Dedifferentiated amniotic fluid mesenchymal stem cell (primary cell): ENCODE results near the gene COQ5.
"Not testable (repeated sequence)": the region's sequence is repeated elsewhere in the genome, so short reads cannot be mapped to it uniquely, and the experiment has no call there.

Experiments
- DNase-seq: peaks from one replicate; pipeline ENCODE4 v3.0.0-alpha.2; 2016; ENCODE audit errors: extremely low spot score

COQ5 gene

DNA sequence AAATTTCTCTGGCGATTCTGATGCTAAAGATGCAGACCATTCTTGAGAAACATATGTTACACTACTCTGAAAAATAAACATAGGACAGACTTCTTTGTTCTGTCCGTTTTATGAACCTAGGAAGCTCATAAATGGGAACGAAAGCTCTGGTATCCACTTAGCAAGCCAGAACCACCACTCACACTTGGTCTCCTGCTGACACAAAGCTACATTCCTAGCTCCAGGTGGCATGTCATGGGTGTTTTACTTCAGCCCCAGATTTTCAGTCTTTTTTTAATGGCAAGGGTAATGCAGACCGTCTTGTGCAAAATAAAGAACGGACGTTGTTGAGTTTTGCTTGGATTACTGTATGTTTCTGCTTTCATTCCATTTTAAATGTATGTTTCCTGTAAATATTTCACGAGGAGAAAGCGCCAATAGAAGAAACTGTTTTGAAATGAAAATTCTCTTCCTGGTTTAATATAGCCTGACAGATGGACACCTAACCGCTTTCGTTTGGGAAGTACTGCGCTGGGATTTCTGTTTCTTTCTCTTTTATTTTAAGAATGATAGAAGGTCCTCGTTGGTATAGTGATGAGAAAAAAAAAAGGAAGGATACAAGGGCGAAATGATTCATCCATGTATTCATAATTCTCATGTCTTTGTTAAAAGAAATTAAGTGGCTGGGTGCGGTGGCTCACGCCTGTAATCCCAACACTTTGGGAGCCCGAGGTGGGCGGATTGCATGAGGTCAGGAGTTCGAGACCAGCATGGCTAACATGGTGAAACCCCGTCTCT is 871 bp upstream of the COQ5 start:
- peak; percentile 32 for DNase-seq

DNA sequence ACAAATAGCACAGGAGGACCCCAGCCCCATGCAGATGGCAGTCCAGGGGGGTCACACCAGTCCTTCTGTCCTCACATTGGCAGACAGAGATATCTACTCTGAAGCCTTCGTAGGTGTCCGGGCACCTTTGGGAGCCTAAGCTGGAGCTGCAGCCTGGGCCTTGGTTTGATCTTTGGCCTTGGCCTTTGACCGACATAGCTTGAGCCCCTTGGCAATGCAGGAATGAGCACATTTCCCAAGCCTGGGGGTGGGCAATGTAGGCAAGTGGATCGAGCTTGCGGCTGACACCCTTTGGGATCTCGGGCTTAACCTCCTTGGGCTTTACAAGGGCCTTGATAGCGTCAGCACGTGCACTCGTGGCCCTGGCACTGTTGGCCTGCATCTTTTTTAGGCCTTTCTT is 6.4 kb downstream of the COQ5 start:
- no peak for DNase-seq

DNA sequence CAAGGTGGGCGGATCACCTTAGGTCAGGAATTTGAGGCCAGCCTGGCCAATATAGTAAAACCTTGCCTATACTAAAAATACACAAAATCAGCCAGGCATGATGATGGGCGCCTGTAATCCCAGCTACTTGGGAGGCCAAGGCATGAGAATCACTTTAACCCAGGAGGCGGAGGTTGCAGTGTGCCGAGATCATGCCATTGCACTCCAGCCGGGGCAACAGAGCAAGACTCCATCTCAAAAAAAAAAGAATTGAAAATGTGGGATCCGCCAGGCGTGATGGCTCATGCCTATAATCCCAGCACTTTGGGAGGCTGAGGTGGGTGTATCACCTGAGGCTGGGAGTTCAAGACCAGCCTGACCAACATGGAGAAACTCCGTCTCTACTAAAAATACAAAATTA is 9.6 kb downstream of the COQ5 start:
- DNase-seq: not testable (repeated sequence)

DNA sequence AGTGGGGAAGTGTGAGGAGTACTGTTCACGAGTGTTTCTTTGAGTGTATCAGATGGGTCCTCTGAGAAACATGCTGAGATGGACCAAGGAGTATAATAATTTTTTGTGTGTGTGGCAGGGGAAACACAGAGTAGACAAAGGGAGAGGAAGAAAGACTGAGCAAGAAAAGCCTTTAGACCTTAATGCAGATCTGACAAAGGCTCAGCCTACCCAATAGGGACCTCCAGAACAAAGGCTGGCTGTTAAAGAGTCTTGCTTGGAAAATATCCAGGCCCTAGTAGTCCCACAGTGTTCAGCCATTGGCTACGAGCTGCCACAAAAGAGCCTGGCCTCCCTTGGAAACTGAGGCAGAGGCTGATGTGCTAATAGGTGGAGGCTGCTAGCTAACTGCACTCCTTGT is 13.5 kb downstream of the COQ5 start:
- no peak for DNase-seq

DNA sequence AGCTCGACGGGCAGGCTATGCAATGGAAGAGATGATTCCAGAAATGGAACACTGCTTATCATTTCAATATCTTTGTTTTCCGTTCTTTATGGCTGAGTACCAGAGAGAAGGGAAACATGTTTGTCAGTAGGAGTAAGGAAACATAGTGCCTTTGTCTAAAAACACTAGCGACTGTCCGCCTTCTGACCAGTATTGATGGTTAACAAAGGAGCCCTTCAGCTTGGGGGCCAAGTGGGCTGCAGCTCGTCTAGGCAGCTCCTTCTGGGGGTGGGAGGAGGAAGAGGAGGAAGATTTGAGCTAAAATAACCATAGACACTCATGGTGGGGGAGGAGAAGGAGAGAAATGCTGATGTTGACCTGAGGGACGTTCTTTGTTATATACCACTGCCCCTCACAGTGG is 15.0 kb downstream of the COQ5 start:
- no peak for DNase-seq

DNA sequence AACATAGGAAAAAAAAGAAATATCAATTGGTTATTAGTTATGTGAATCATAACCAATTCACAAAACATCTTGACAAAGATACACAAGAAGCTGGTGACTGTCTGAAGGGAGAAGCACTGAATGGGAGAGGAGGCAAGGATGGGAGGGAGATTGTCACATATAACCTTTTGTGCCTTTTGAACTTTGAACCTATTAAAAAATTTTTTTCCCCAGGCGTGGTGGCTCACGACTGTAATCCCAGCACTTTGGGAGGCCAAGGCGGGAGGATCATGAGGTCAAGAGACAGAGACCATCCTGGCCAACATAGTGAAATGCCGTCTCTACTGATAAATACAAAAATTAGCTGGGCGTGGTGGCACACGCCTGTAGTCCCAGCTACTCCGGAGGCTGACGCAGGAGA is 20.4 kb downstream of the COQ5 start:
- DNase-seq: no peak

DNA sequence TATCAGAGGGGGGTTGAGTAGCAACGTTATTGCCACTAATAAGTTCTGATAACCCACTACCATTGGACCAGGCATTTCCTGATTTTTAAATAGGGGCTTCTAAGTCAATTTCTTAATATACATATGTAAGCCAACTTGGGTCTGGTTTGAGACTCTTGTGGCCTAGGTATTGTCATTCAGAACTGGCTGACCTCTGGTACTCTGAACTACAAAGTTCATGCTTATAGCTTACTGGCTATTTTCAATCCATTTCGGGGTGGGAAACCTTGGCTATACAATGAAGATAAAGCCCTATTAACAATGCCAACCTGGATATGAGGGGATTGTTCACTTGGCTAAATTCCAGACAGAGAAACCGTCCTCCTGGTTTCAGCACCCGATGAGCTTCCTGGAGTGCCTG is 24.4 kb downstream of the COQ5 start:
- DNase-seq: no peak

DNA sequence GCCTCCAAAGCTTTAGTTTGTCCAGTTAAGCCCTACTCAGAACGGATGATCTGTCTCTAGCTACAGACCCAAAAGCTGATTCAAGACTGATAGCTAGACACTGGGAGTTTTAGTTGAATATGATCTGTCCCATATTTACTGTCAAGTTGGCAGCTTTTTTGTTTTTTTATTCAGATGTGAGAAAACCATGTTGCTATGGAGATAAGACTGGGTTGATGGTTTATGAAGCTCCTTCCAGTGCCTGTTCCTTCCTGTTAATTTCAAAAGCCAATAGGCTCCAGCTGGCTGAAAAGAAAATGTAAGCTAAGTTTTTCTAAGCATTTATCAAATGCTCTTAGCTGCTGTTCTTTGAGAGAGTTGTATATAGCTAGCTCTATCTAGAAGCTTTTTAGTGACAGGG is 28.4 kb downstream of the COQ5 start:
- no peak for DNase-seq

DNA sequence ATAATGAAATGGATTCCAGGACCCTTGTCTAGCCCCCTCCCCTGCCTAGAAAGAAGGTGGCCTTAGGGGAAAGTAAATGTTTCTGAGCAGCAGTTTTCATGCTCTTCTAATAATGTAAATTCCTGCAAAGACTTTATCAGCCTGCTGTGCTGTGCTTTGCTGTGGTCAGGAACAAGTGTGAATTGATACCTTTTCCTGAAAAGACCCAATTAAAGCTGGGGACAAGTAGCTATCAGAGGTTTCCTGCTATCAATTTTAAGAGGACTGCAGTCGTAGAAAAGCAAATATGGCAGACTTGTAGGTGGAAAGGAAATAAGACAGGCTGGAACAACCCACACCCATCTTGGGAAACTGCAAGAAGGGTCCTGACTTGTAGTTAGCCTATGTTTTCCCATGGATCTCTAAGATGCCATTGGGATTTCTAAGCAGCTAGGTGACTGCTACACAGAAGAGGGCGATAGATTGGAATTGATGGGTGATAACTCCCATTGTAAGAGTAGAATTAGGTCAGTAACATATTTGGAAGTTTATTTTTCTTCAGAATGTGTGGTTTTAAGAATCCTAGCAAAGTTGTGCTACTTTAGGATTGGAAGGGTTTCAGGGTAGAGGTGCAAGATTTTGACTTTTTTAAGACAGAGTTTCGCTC is 30.0 kb downstream of the COQ5 start:
- no peak for DNase-seq

DNA sequence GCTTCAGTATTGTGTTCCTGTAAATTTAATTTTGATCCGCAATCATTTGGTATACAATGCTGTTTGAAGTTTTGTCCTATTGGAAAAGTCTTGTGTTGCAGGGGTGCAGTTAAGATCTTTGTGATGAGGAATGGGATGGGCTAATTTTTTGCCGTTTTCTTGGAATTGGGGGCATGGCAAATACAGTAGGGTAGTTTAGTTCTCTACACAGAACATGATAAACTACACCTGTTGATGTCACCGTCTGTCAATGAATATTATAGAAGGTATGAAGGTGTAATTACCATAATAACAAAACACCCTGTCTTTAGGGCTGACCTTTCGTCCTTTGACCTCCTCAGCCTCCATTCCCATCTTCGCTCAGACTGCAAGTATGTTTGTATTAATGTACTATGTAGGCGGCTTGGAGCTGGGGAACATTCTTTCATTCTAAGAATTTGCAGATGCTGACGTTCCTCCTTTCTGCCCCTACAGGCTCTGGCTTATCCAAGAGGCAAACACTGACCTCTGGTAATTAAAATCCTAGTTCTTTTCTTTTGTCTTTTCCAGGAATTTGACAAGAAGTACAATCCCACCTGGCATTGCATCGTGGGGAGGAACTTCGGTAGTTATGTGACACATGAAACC is 31.3 kb downstream of the COQ5 start:
- DNase-seq: no peak

DNA sequence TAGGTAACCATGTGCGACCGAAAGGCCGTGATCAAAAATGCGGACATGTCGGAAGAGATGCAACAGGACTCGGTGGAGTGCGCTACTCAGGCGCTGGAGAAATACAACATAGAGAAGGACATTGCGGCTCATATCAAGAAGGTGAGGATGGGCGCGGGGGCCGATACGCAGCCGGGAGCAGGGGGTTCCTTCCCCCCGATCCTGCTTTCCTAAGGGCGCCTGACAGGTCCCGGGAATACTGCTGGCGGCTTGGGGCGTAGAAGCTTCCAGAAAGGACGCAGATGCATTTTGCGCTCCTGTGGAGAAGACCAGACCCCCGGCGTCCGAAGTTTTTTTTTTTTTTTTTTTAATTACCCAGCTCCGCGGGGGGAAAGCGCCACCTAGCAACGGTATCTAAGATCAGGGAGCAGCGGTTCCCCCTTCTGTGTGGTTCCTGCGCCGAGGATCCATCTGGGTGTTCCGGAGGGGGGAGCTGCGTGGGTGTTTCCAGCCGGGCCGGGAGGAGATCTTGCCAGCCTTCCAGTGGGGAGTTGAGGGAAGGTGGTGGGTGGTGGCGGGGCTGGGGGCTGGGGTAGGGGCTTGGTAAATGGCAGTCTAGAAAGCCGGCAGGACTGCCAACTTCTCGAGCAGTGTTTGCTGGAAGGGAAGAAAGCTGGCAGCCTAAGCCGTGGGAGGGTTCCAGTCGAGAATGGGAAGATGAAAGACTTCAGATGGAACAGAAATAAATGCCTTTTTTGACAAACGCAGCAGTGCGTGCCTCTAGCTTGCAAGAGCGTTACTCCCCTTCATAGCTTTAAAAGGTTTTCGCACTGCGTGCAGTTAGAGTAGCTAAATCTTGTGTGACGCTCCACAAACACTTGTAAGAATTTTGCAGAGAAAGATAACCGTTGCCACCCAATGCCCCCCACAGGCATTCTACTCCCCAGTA is 32.3 kb downstream of the COQ5 start:
- DNase-seq: peak; percentile 20

DNA sequence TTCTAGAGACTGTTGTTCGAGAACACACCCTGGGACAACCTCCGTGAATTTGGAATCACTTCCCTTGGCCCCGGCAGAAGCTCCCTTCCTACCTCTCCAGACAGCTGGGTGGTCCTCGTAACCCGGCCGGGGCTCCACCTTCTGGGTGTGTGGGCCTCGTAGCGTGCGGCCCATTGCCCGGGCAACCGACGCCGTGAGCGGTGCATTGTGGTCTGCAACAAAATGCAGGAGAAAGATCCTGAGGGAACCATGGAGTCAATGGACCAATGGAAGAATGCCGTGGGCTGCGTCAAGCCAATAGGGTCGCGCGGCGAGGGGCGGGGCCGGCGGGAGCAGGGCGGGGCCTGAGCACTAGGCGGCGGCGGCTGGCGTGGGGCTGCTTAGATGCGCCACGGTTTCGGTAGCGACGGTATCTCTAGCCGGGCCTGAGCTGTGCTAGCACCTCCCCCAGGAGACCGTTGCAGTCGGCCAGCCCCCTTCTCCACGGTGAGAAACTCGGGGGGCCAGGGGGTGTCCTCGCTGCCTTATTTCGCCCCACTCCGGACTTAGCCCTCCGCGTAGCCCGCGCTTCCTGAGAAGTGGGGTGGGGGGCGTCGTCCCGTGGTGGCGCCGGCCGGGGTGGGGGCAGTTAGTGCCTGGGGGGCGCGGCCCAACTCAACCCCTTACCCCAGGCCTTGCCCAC is 33.1 kb downstream of the COQ5 start, which contains the start of gene DYNLL1:
DYNLL1 (plus strand) TSS at position 383 of the 682 bp plus-strand sequence. CDS start 309 bp downstream, outside the sequence.
- DNase-seq: peak; percentile 93

DNA sequence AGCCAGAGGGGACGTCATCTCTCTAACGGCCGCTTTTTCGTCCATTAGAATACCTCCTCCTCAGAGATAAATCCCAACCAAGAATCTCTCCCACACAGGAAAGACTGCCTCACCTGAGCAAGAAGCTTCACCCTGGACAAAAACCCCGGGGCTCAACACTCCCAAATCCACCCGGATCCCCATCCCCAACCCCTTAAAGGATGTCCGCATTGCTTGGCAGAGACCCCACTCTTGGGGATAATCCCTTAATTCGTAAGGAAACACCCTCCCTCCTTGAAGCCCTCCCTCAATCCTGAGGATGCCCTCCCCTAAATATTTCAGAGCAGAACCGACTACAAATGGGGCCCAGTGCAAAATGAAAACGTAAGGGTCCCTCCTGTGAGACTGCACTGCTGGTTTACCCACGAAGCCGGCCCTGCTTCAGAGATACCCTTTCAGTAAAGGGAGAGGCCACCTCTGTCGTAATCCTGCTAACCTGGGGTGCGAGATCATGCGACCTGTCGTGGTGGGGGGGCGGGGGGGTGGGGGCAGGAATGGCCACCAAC is 33.7 kb downstream of the COQ5 start:
- DNase-seq: no peak

DNA sequence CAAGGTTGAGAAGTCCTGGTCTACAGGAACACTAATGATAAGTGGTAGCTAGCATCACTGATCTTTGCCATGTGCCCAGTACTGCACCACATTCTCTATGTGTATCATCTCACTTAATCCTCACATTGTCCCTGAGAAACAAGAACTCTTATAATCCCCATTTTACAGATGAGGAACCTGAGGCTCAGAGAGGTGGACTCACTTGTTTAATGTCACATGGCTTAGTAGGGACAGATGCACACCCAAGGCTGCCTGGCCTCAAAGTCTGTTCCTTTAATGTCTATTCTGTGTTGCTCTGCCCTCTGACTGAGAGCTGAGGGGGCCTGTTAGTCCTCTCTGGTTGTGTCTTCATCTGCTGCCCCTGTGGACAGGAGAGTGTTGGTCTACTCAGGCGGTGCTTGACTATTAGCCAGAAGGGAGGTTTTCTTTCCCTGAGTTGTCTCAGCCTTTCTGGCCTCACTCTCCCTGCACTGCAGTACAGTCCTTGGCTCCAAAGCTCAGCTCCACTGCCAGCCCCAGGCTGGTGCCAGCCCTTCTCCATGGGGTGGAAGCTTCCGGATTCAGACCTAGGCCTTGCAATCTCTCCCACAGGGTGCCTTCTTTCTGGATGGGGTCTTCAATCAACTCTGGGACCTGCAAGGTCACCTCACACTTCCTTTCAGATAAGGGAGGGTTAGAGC is 38.0 kb downstream of the COQ5 start:
- no peak for DNase-seq

DNA sequence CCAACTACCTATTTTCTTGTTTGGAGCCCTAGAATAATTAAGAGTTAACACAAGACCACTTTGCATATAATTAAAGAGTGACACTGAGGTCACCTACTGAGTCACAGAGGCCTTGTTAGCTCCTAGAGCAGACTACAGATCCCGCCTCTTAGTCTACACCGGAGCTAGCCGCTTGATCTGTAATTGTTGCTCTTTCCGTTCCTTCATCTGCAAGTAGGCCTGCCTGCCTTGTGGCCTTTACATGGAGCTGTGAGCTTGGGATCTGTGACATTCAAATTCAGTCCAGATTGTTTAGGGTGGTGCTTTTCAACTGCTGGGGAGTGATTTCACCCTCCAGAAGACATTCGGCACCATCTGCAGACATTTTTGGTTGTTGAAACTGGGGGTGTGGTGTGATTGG is 38.6 kb downstream of the COQ5 start:
- no peak for DNase-seq

DNA sequence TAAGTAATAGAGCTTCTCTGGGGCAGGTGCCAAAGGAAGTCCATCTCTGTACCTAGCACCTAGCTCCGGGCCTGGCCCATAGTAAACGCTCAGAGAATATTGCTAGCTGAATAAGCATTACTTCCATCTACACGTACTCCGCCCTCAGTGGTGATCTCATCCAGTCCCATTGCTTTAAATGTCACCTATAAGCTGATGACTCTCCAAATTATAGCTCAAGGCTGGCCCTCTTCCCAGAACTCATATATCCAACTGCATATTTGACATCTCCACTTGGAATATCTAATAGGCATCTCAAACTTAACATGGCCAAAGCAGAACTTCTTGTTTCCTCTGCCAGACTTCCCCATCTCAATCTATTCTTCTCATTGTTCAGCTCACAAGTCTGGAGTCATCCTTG is 39.9 kb downstream of the COQ5 start:
- DNase-seq: no peak

DNA sequence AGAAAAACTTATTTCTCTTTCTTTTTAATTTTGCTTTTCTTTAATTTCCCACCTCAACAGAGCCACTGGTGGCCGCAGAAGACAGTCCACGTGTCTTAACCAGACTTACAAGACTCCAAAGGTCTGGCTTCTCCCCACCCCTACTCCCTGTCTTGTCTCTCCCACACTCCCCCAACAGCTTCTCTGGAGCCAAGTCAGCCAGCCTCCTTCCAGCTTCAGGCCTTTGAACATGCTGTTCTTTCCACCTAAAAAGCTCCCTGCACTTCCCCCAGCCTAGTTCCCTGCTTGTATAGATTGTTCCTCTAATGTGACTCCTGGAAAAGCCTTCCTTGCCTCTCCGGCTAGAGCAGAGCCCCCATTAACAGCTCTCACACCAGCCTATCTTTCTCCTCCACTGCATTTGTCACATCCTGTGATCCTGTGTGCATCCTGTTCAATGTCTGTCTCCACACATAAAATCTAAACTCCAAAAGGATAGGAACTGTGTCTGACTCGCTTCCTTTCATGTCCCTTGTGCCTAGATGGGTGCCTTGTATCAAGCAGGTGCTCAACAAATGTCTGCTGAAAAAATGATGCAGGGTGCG is 40.8 kb downstream of the COQ5 start:
- DNase-seq: no peak

DNA sequence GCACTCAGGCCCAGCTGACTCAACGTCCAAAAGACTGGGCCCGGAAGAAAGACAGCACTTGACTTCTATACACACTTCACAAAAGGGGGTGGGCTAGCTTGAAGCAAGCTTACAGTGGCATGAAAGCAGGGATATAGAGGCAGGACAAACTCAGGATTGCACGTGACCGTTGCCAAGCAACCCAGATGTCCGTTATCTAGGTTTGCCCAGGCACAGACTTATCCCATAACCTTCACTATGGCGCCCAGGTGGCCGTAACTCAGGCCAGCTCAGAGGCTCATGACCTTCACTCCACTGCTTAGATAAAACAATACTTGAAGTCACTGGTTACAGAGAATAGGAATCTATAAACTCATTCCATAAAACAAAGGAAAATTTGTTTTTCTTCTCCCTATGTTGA is 41.4 kb downstream of the COQ5 start:
- not testable (repeated sequence) for DNase-seq

DNA sequence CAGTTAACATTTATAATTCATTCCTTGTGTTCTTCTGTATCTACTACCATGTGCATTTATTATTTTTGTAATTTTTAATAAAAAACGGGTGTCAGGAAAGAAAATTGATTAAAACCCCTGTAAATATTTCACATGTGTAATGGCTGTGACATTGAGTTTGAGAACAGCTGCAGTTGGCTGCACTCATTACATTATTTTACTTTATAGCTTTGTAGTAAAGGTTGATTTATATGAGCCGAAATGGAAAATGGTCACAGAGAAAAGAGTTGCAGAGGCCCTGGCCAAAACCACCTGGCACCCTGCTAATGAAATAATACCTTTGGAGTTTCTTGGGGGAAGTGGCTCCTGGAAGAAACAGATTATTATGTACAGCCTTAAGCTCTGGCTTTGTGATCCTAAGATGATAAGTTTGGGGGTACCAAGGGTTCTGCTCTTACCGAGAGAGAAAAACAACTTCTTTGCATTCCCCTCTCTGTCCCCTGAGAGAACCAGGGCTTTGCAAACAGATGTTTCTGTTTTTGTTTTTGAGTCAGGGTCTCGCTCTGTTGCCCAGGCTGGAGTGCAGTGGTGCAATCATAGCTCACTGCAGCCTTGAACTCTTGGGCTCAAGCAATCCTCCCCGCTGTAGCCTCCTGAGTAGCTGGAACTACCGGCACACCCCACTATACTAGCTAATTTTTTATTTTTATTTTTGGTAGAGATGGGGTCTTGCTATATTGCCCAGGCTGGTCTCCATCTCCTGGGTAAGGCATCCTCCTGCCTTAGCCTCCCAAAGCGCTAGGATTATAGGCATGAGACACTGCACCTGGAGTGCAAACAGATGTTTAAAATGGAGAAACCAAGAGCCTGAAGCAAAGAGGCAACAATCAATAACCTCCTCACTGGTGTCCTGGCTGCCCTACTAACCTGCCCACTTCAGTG is 42.7 kb downstream of the COQ5 start:
- no peak for DNase-seq
